ENCODE data around the gene RTTN. TPM values are rescaled to one million over a fixed set of nuclear protein-coding genes. Genes with fewer than 3 reads are reported as not detected.

Gene RTTN
- total RNA-seq, 8 experiments from 2014 or later, result 6.2 to 43.6 (median 13.7) TPM

- 0 to 100% (median 63%) methylated on average over 1 of the region's 1 CpG; no CpG with 5 or more reads in 1 of the 10 experiments for WGBS, 10 experiments
- in situ Hi-C loops (cut with MboI; ENCODE audit: low pct_unique_long_range_greater_than_20kb in 2 of 9, low sequenced_read_pairs in 9 of 9, unreplicated experiment in 9 of 9), result no loop called here
- Histone ChIP-seq H3K27ac (no peak overlapping the region), H3K4me1 (replicated peaks in 1 of 2) (no peaks in the 10 kb centered on the region), H3K4me3 (no peak overlapping the region)
- ATAC-seq (replicated peaks in 6 of 8), result peak in 2 of 8 experiments; percentile 26 to 39
Measured at GRCh38 chr18:70046796-70047195, 158.7 kb downstream of the RTTN start.

DNA sequence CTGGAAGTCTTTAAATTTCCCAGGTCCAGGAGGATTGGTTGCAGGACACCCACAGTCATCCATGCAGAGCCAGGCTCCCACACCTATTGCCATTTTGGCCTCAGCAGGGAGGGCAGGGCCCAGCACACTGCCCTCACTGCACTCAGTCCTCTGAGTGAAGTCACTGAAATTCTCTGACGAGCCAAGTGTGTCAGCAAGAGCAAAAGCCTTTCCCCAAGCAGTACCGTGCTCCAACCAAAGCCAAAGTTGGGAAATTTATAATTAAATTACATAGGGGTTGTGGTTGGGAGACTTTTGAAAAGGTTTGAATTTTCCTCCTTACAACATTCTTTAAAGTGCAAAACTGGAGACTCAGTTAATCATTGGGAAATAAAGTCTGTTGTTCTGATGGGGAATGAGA, 159.3 kb downstream of the RTTN start:
- WGBS, 10 experiments, result 6 to 100% (median 83%) methylated on average over 1 to 2 of the region's 2 CpGs; no CpG with 5 or more reads in 2 of the 10 experiments
- in situ Hi-C loops (cut with MboI; ENCODE audit: low pct_unique_long_range_greater_than_20kb in 2 of 9, low sequenced_read_pairs in 9 of 9, unreplicated experiment in 9 of 9), result no loop called here
- no peaks in the 10 kb centered on the region for H3K4me1 ChIP-seq (replicated peaks in 1 of 2)
- H3K4me3 ChIP-seq, result no peak overlapping the region
- H3K27ac ChIP-seq, result no peak overlapping the region
- peak in 2 of 8 experiments; percentile 65 for ATAC-seq (replicated peaks in 6 of 8)

GRCh38 chr18:70044632-70045031, 160.9 kb downstream of the RTTN start:
- peak; percentile 50 to 99 (median 85) for ATAC-seq (replicated peaks in 6 of 8)
- WGBS, 10 experiments, result 0 to 49% (median 38%) methylated on average over 1 to 4 of the region's 4 CpGs; no CpG with 5 or more reads in 2 of the 10 experiments
- Histone ChIP-seq H3K27ac (no peak overlapping the region), H3K4me3 (no peak overlapping the region), H3K4me1 (replicated peaks in 1 of 2) (no peaks in the 10 kb centered on the region)
- in situ Hi-C loops (cut with MboI; ENCODE audit: low pct_unique_long_range_greater_than_20kb in 2 of 9, low sequenced_read_pairs in 9 of 9, unreplicated experiment in 9 of 9), result no loop called here

DNA sequence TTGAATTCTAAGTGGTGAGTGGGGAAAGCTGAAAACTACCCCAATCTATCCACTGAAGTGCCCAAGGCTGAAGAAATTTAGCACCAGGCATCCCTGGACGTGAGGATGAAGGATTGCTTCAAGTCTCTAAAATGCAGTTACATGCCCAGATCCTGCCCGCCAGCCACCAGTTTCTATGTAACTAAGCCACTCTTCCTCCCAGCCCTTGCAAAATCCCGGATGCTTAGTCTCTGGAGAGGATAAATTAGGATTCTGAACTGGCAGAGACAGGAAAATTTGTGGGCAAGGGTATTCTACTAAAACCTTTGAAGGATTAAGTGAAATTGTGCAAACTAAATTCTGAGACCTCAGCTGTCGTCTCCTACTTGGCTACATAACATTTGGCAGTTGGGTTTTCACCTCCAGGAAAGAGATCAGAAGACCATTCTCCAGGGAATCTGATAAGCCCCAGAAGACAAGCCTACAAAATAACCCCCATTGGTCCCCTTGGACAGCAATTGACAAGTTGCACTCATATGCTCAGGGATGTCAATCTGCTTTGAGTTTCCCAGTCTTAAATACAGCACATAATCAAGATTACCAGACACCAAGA, 163.9 kb downstream of the RTTN start:
- Histone ChIP-seq H3K4me1 (replicated peaks in 1 of 2) (no peaks in the 10 kb centered on the region), H3K27ac (no peak overlapping the region), H3K4me3 (no peak overlapping the region)
- 50 to 100% (median 100%) methylated on average over 1 to 2 of the region's 4 CpGs; no CpG with 5 or more reads in 3 of the 10 experiments for WGBS, 10 experiments
- ATAC-seq (replicated peaks in 6 of 8), result no peak
- in situ Hi-C loops (cut with MboI; ENCODE audit: low pct_unique_long_range_greater_than_20kb in 2 of 9, low sequenced_read_pairs in 9 of 9, unreplicated experiment in 9 of 9), result no loop called here

DNA sequence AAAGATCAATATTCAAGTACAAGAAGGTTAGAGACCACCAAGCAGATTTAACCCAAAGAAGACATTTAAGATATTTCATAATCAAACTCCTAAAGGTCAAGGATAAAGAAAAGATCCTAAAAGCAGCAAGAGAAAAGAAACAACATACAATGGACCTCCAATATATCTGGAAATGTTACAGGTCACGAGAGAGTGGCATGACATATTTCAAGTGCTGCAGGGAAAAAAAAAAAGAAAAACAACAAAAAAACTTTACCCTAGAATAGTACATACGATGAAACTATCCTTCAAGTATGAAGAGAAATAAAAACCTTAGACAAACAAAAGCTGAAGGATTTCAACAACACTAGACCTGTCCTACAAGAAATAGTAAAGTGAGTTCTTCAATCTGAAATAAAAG, 166.3 kb downstream of the RTTN start:
- Histone ChIP-seq H3K4me1 (replicated peaks in 1 of 2) (no peaks in the 10 kb centered on the region), H3K27ac (no peak overlapping the region), H3K4me3 (no peak overlapping the region)
- 65 to 100% (median 97%) methylated on average over 1 to 2 of the region's 2 CpGs for WGBS, 10 experiments
- in situ Hi-C loops (cut with MboI; ENCODE audit: low pct_unique_long_range_greater_than_20kb in 2 of 9, low sequenced_read_pairs in 9 of 9, unreplicated experiment in 9 of 9), result no loop called here
- ATAC-seq (replicated peaks in 6 of 8), result no peak

GRCh38 chr18:70037431-70038061, 167.9 kb downstream of the RTTN start:
- WGBS, 10 experiments, result 82 to 100% (median 88%) methylated on average over 1 to 6 of the region's 6 CpGs; no CpG with 5 or more reads in 3 of the 10 experiments
- no peak overlapping the region for H3K4me3 ChIP-seq
- ATAC-seq (replicated peaks in 6 of 8), result peak in 2 of 8 experiments; percentile 32 to 63
- no peaks in the 10 kb centered on the region for H3K4me1 ChIP-seq (replicated peaks in 1 of 2)
- H3K27ac ChIP-seq, result no peak overlapping the region
- in situ Hi-C loops (cut with MboI; ENCODE audit: low pct_unique_long_range_greater_than_20kb in 2 of 9, low sequenced_read_pairs in 9 of 9, unreplicated experiment in 9 of 9), result no loop called here

DNA sequence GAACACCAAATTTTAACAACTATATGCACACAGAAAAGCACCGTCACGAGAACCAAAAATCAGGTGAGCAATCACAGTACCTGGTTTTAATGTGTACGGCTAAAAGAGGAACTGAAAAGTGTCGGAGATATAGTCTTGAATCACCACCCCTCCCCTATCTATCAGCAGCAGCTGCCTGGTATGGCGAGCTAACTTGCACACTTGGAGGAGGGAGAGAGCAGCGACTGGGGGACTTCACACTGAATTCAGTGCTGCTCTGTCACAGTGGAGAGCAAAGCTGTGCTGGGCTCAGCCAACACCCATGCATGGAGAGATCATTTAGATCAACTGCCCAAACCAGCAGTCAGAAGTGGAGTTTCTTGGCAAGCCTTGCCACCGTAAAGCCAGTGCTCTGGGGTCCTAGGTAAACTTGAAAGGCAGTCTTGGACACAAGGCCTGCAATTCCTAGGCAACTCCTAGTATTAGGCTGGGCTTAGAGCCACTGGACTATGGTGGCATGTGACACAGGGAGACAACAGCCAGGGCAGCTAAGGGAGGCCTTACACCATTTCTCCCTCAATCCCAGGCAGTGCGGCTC, 168.6 kb downstream of the RTTN start:
- H3K27ac ChIP-seq, result no peak overlapping the region
- no peaks in the 10 kb centered on the region for H3K4me1 ChIP-seq (replicated peaks in 1 of 2)
- in situ Hi-C loops (cut with MboI; ENCODE audit: low pct_unique_long_range_greater_than_20kb in 2 of 9, low sequenced_read_pairs in 9 of 9, unreplicated experiment in 9 of 9), result no loop called here
- peak in 4 of 8 experiments; percentile 6 to 93 (median 34) for ATAC-seq (replicated peaks in 6 of 8)
- WGBS, 10 experiments, result 79 to 100% (median 100%) methylated on average over 1 to 6 of the region's 8 CpGs; no CpG with 5 or more reads in 1 of the 10 experiments
- no peak overlapping the region for H3K4me3 ChIP-seq

- H3K4me3 ChIP-seq, result no peak overlapping the region
- WGBS, 10 experiments, result 86 to 100% (median 100%) methylated on average over 1 to 2 of the region's 2 CpGs; no CpG with 5 or more reads in 4 of the 10 experiments
- no peaks in the 10 kb centered on the region for H3K4me1 ChIP-seq (replicated peaks in 1 of 2)
- in situ Hi-C loops (cut with MboI; ENCODE audit: low pct_unique_long_range_greater_than_20kb in 2 of 9, low sequenced_read_pairs in 9 of 9, unreplicated experiment in 9 of 9), result no loop called here
- ATAC-seq (replicated peaks in 6 of 8), result no peak
- H3K27ac ChIP-seq, result no peak overlapping the region
Measured at GRCh38 chr18:70036168-70036567, 169.3 kb downstream of the RTTN start.

DNA sequence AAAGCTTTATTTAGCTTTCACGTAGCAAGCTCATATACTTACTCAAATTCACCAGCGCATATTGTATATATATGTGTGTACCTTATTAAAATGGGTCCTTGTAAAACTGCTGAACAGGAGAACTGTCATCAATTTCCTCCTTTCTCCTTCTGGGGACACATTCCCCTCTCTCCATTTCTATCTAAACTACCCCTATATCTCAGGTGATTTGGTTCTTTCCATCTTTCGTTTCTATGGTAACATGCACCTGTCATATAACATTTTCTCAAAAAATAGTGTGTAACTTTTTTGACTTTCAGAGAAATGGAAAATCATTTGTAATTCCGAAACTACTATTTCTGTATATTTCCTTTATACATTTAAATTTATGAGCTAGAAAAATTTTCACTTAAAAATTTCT, 174.3 kb downstream of the RTTN start:
- in situ Hi-C loops (cut with MboI; ENCODE audit: low pct_unique_long_range_greater_than_20kb in 2 of 9, low sequenced_read_pairs in 9 of 9, unreplicated experiment in 9 of 9), result no loop called here
- H3K4me3 ChIP-seq, result no peak overlapping the region
- H3K27ac ChIP-seq, result no peak overlapping the region
- ATAC-seq (replicated peaks in 6 of 8), result no peak
- H3K4me1 ChIP-seq (replicated peaks in 1 of 2), result no peaks in the 10 kb centered on the region
- 90 to 100% (median 94%) methylated on average over 1 to 4 of the region's 4 CpGs; no CpG with 5 or more reads in 1 of the 10 experiments for WGBS, 10 experiments

DNA sequence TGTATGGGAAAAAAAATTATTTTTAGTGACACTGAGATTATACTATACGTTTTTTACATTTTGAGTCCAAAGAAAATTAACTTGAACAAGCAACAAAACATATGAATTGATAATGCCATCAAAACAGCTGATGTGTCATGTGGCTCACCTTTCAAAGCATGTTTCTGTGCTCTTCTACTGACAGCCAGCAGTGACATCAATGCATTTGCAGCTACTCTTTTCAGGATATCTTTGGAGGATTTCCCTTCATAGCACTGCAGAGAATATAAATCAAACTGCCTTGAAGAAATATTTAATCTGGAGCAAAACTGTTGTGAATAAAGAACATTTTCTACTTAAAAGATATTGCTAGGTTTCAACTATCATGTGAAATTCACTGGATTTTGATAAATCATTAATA, 174.8 kb downstream of the RTTN start:
- in situ Hi-C loops (cut with MboI; ENCODE audit: low pct_unique_long_range_greater_than_20kb in 2 of 9, low sequenced_read_pairs in 9 of 9, unreplicated experiment in 9 of 9), result no loop called here
- Histone ChIP-seq H3K4me1 (replicated peaks in 1 of 2) (no peaks in the 10 kb centered on the region), H3K27ac (no peak overlapping the region), H3K4me3 (no peak overlapping the region)
- 45 to 100% (median 75%) methylated on average over 1 of the region's 1 CpG; no CpG with 5 or more reads in 1 of the 10 experiments for WGBS, 10 experiments
- ATAC-seq (replicated peaks in 6 of 8), result no peak

- H3K27ac ChIP-seq, result no peak overlapping the region
- in situ Hi-C loops (cut with MboI; ENCODE audit: low pct_unique_long_range_greater_than_20kb in 2 of 9, low sequenced_read_pairs in 9 of 9, unreplicated experiment in 9 of 9), result no loop called here
- no peak overlapping the region for H3K4me3 ChIP-seq
- H3K4me1 ChIP-seq (replicated peaks in 1 of 2), result no peaks in the 10 kb centered on the region
- WGBS, 10 experiments, result 86 to 100% (median 94%) methylated on average over 1 of the region's 1 CpG; no CpG with 5 or more reads in 6 of the 10 experiments
- ATAC-seq (replicated peaks in 6 of 8), result no peak
Measured at GRCh38 chr18:70029163-70029562, 176.3 kb downstream of the RTTN start.

DNA sequence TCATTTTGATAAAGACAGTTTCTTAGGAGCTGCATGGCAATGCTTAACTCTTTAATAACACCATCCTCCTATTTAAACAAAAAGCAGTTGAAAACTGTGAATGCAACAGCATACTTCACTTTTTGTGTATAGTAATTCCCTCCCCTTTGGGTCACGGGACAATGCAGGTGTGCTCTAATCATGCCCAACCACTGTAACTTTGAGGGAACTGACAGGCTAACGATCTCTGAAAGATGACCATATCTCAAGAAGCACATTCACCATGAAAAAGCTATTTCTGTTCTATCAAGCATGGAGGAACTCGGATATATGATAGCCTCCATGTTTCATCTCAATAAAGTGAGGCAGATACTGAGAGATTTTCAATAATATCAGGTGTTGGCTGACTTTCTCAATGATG, 176.8 kb downstream of the RTTN start:
- no peak for ATAC-seq (replicated peaks in 6 of 8)
- Histone ChIP-seq H3K4me1 (replicated peaks in 1 of 2) (no peaks in the 10 kb centered on the region), H3K4me3 (no peak overlapping the region), H3K27ac (no peak overlapping the region)
- WGBS, 10 experiments, result 85 to 100% (median 100%) methylated on average over 1 to 3 of the region's 3 CpGs; no CpG with 5 or more reads in 1 of the 10 experiments
- in situ Hi-C loops (cut with MboI; ENCODE audit: low pct_unique_long_range_greater_than_20kb in 2 of 9, low sequenced_read_pairs in 9 of 9, unreplicated experiment in 9 of 9), result no loop called here

DNA sequence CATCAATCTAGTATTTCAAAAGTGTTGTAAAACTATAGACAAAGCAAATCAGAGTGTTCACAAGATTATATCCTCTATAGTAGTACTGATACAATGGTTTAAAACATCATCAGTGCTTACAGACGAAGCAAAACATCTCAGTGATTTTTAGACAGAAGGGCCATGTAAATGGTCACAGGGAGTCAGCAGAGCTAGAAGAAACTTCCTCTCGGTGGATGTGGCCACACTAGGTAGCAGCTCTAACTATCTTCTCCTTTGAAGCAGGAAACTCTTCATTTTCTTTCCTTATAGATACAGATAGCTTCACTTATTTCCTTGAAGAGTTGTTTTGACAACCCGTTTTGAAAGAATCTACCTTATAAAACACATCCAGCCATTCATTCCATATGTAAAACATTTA, 177.4 kb downstream of the RTTN start:
- H3K4me1 ChIP-seq (replicated peaks in 1 of 2), result no peaks in the 10 kb centered on the region
- no peak for ATAC-seq (replicated peaks in 6 of 8)
- in situ Hi-C loops (cut with MboI; ENCODE audit: low pct_unique_long_range_greater_than_20kb in 2 of 9, low sequenced_read_pairs in 9 of 9, unreplicated experiment in 9 of 9), result no loop called here
- no peak overlapping the region for H3K27ac ChIP-seq
- no peak overlapping the region for H3K4me3 ChIP-seq
- 77 to 100% (median 95%) methylated on average over 1 to 3 of the region's 3 CpGs; no CpG with 5 or more reads in 2 of the 10 experiments for WGBS, 10 experiments
